Osteoblast (primary cell): ENCODE results near the gene ALG11. TPM values are rescaled to one million over a fixed set of nuclear protein-coding genes. Genes with fewer than 3 reads are reported as not detected.
"Not testable (repeated sequence)": the region's sequence is repeated elsewhere in the genome, so short reads cannot be mapped to it uniquely, and the experiment has no call there.

Experiments used
- DNase-seq: peaks from one replicate; pipeline ENCODE4 v3.0.0; 2011; ENCODE audit warnings: low spot score, mixed read lengths; ENCODE audit not compliant: insufficient read length; ENCODE audit errors: missing footprints
- H2AFZ ChIP-seq: 2 replicates; pipeline ENCODE4 v1.6.0; 2011; ENCODE audit warnings: mild to moderate bottlenecking, low read length
- H3K27ac ChIP-seq: 2 replicates; pipeline ENCODE4 v1.5.1; 2011; ENCODE audit warnings: mild to moderate bottlenecking, low read depth, low read length, moderate library complexity
- H3K27me3 ChIP-seq: 2 replicates; pipeline ENCODE4 v1.6.0; 2012; ENCODE audit warnings: mild to moderate bottlenecking, control low read depth, inconsistent platforms, low read length, moderate library complexity; ENCODE audit not compliant: insufficient read depth
- H3K36me3 ChIP-seq: 2 replicates; pipeline ENCODE4 v1.5.1; 2011; ENCODE audit warnings: mild to moderate bottlenecking, low read length, control low read depth, moderate library complexity; ENCODE audit not compliant: insufficient read depth
- H3K4me1 ChIP-seq: 2 replicates; pipeline ENCODE4 v1.5.1; 2011; ENCODE audit warnings: mild to moderate bottlenecking, low read length, control low read depth, moderate library complexity; ENCODE audit not compliant: insufficient read depth
- H3K4me2 ChIP-seq: 2 replicates; pipeline ENCODE4 v1.6.0; 2011; ENCODE audit warnings: mild to moderate bottlenecking, low read length; ENCODE audit not compliant: insufficient read depth
- H3K4me3 ChIP-seq: fragments of 200-600 bp; sonication (generic); 3 replicates; pipeline ENCODE4 v1.5.1; 2012; ENCODE audit warnings: mild to moderate bottlenecking, low read length, inconsistent platforms; ENCODE audit not compliant: insufficient read depth
- H3K79me2 ChIP-seq: 2 replicates; pipeline ENCODE4 v1.6.0; 2012; ENCODE audit warnings: mild to moderate bottlenecking, low read length, control low read depth, inconsistent platforms; ENCODE audit not compliant: insufficient read depth
- H3K9me3 ChIP-seq: 2 replicates; pipeline ENCODE4 v1.5.1; 2011; ENCODE audit warnings: low read depth, low read length, control low read depth
- H4K20me1 ChIP-seq: 2 replicates; pipeline ENCODE4 v1.6.0; 2012; ENCODE audit warnings: mild to moderate bottlenecking, low read length, control low read depth; ENCODE audit not compliant: insufficient read depth
- CTCF ChIP-seq: IDR thresholded peaks from 2 replicates; pipeline ENCODE4 v1.5.1; 2011; ENCODE audit warnings: mild to moderate bottlenecking, low read depth, low read length, moderate library complexity; ENCODE audit errors: extremely low read depth
- total RNA-seq: library from RNA; depleted of rRNA; stranded (reverse); fragments of >200 nt; gene quantifications from 2 replicates; pipeline ENCODE4 v1.2.3, GENCODE V29; 2012

ALG11 gene
- total RNA-seq, 1 donor = 23.9 TPM

- no peaks in the 10 kb centered on the region for H3K36me3 ChIP-seq
- peaks cover 11% of the 10 kb centered on the region for H3K4me1 ChIP-seq
- H3K79me2 ChIP-seq = no peaks in the 10 kb centered on the region
- no peaks in the 10 kb centered on the region for H3K27me3 ChIP-seq
- no peaks in the 10 kb centered on the region for H4K20me1 ChIP-seq
- no peak for TF ChIP-seq CTCF
- H3K27ac ChIP-seq = peak overlapping the region; percentile 42
- H3K4me3 ChIP-seq = peak overlapping the region; percentile 41
- no peak for DNase-seq
- no peaks in the 10 kb centered on the region for H3K9me3 ChIP-seq
- peak overlapping the region; percentile 68 for H3K4me2 ChIP-seq
- H2AFZ ChIP-seq = peak overlapping the region; percentile 42
These were observed 30.8 kb upstream of the ALG11 start for GRCh38 chr13:51981355-51981754.

GRCh38 chr13:51983292-51983691, 28.9 kb upstream of the ALG11 start:
- H3K4me1 ChIP-seq = peaks cover 11% of the 10 kb centered on the region
- H3K27ac ChIP-seq, H3K79me2 ChIP-seq, H3K9me3 ChIP-seq, H2AFZ ChIP-seq, H3K4me3 ChIP-seq, H3K36me3 ChIP-seq, H4K20me1 ChIP-seq, H3K4me2 ChIP-seq, DNase-seq, H3K27me3 ChIP-seq: not testable (repeated sequence)

GRCh38 chr13:51984904-51985303, 27.3 kb upstream of the ALG11 start:
- H3K4me3 ChIP-seq, H3K79me2 ChIP-seq, H2AFZ ChIP-seq, H3K4me2 ChIP-seq, H3K27me3 ChIP-seq, H3K36me3 ChIP-seq, DNase-seq, H4K20me1 ChIP-seq, H3K9me3 ChIP-seq, H3K27ac ChIP-seq: not testable (repeated sequence)
- H3K4me1 ChIP-seq = peaks cover 11% of the 10 kb centered on the region

- Histone ChIP-seq H3K36me3 (no peaks in the 10 kb centered on the region), H3K9me3 (no peaks in the 10 kb centered on the region), H3K4me2 (no peak overlapping the region), H3K4me1 (no peaks in the 10 kb centered on the region), H3K27ac (no peak overlapping the region), H3K79me2 (no peaks in the 10 kb centered on the region), H4K20me1 (no peaks in the 10 kb centered on the region), H2AFZ (no peak overlapping the region), H3K4me3 (no peak overlapping the region), H3K27me3 (peaks cover 3% of the 10 kb centered on the region)
- no peak for TF ChIP-seq CTCF
- no peak for DNase-seq
These were observed 23.1 kb upstream of the ALG11 start for GRCh38 chr13:51988988-51989618.

GRCh38 chr13:51993713-51994112, 18.5 kb upstream of the ALG11 start:
- no peak overlapping the region for H3K4me3 ChIP-seq
- H3K79me2 ChIP-seq = no peaks in the 10 kb centered on the region
- peaks cover 17% of the 10 kb centered on the region for H3K27me3 ChIP-seq
- no peak for TF ChIP-seq CTCF
- peaks cover 10% of the 10 kb centered on the region for H4K20me1 ChIP-seq
- no peaks in the 10 kb centered on the region for H3K4me1 ChIP-seq
- DNase-seq = no peak
- no peak overlapping the region for H3K4me2 ChIP-seq
- no peaks in the 10 kb centered on the region for H3K36me3 ChIP-seq
- H2AFZ ChIP-seq = no peak overlapping the region
- H3K27ac ChIP-seq = no peak overlapping the region
- no peaks in the 10 kb centered on the region for H3K9me3 ChIP-seq
